ENCODE results near the gene FADS2.

Gene FADS2

GRCh38 chr11:61799665-61800284 is 28.3 kb upstream of the FADS2 start:
- FAIRE-seq (no peak), DNase-seq (ENCODE audit: insufficient read length) (no peak)
- TF ChIP-seq POLR2A (IDR thresholded peaks at IDR 0.05; ENCODE audit: low read depth, low read length) = peak; percentile 17; the same call in 1 of the 2 replicates
- TF ChIP-seq POLR2AphosphoS5 (IDR thresholded peaks at IDR 0.05; ENCODE audit: low read depth, low read length) = no peak

GRCh38 chr11:61800331-61801281 is 27.5 kb upstream of the FADS2 start:
- FAIRE-seq = no peak
- TF ChIP-seq POLR2AphosphoS5 (IDR thresholded peaks at IDR 0.05; ENCODE audit: low read depth, low read length) (no peak), POLR2A (IDR thresholded peaks at IDR 0.05; ENCODE audit: low read depth, low read length) (no peak; the same call in 1 of the 2 replicates), TAF1 (IDR thresholded peaks at IDR 0.05; ENCODE audit: borderline replicate concordance, low read depth, low read length) (no peak)
- DNase-seq (ENCODE audit: insufficient read length) = no peak

GRCh38 chr11:61802605-61803004 is 25.5 kb upstream of the FADS2 start:
- no peak for FAIRE-seq
- DNase-seq (ENCODE audit: insufficient read length) = no peak
- TF ChIP-seq TAF1 (IDR thresholded peaks at IDR 0.05; ENCODE audit: borderline replicate concordance, low read depth, low read length) = no peak
- TF ChIP-seq POLR2A (IDR thresholded peaks at IDR 0.05; ENCODE audit: low read depth, low read length) = no peak; the same call in 1 of the 2 replicates
- TF ChIP-seq POLR2AphosphoS5 (IDR thresholded peaks at IDR 0.05; ENCODE audit: low read depth, low read length) = peak; percentile 18; the same call in 1 of the 2 replicates

DNA sequence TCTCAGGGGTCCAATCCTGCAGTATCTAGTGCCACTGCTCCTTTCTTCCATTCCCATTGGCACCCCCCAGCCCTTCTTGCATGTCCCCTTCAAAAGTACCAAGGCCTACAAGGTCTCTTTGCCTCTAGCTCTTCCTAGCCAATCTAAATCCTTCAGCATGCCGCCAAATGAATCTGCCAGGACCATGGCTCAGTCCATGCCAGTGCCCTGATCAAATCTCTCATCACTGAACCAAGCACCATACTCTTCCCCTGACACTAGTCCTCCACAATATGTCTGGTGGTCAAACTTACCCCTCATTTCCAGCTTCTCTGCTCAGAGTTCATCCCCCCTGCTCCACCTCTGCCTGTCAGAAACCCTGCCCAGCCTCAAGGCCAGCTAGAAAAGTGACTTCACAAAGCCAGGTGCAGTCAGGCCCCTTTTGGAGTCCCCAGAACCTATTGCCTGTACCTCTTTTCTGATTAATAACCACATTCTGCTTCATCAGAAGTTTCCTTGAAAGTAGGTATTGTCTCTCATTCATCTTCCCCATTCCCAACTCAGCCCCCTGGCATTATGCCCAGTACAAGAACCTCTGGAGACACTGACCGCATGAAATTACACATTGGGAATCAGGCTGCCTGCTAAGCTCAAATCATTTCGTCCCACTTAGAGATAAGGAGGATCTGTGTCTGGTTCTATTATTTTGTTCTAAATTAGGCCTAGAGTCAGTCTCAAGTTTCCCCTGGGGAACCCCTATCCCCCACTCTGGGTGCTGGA is 24.0 kb upstream of the FADS2 start:
- TF ChIP-seq POLR2AphosphoS5 (IDR thresholded peaks at IDR 0.05; ENCODE audit: low read depth, low read length) = no peak
- TF ChIP-seq POLR2A (IDR thresholded peaks at IDR 0.05; ENCODE audit: low read depth, low read length) = peak; percentile 28; the same call in 1 of the 2 replicates
- DNase-seq (ENCODE audit: insufficient read length) (no peak), FAIRE-seq (no peak)

GRCh38 chr11:61805146-61805545 is 23.0 kb upstream of the FADS2 start:
- no peak for DNase-seq (ENCODE audit: insufficient read length)
- no peak for FAIRE-seq
- TF ChIP-seq TAF1 (IDR thresholded peaks at IDR 0.05; ENCODE audit: borderline replicate concordance, low read depth, low read length) = no peak
- no peak for TF ChIP-seq POLR2AphosphoS5 (IDR thresholded peaks at IDR 0.05; ENCODE audit: low read depth, low read length)
- TF ChIP-seq POLR2A (IDR thresholded peaks at IDR 0.05; ENCODE audit: low read depth, low read length) = no peak; the same call in 1 of the 2 replicates

DNA sequence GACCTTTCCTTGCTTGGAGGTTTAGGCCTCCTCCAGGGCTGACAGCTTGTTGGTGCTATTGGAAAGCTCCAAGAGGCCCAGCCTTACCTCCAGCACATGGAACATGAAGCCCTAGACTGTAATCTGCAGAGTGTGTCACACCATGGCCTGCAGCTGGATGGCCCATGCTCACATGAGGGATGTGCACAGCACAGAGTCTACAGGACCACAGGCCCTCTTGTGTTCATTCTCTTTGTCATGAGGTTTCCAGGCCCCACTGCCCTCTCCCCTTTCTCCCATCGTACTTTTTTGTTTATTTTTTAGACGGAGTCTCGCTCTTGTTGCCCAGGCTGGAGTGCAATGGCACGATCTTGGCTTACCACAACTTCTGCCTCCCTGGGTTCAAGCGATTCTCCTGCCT is 21.3 kb upstream of the FADS2 start:
- DNase-seq (ENCODE audit: insufficient read length) (no peak), FAIRE-seq (no peak)
- TF ChIP-seq POLR2AphosphoS5 (IDR thresholded peaks at IDR 0.05; ENCODE audit: low read depth, low read length) = no peak
- no peak for TF ChIP-seq TAF1 (IDR thresholded peaks at IDR 0.05; ENCODE audit: borderline replicate concordance, low read depth, low read length)
- TF ChIP-seq POLR2A (IDR thresholded peaks at IDR 0.05; ENCODE audit: low read depth, low read length) = no peak

DNA sequence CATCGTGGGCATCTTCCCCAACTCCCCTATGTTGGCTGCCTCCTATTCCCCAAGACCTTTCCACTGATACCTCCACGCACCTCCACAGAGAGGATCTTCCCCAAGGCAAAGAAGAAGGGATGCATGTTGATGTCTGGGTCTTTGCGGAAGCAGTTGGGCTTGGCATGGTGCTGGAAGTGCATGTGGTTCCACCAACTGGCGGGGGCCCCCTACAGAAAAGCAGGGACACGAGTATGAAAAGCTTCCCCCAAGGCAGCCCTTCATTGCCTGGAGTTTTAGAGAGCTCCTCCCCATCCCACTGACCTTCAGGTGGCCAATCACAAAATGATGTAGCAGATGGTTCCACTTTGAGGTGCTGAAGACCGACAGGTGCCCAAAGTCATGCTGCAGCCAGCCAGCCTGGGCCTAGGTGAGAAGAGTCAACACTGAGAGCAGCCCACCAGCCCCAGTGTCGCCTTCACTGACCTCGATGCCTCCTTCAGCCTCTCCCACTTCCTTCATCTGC is 17.4 kb upstream of the FADS2 start:
- FAIRE-seq (no peak), DNase-seq (ENCODE audit: insufficient read length) (no peak)
- no peak for TF ChIP-seq TAF1 (IDR thresholded peaks at IDR 0.05; ENCODE audit: borderline replicate concordance, low read depth, low read length)
- TF ChIP-seq POLR2A (IDR thresholded peaks at IDR 0.05; ENCODE audit: low read depth, low read length) = no peak
- TF ChIP-seq POLR2AphosphoS5 (IDR thresholded peaks at IDR 0.05; ENCODE audit: low read depth, low read length) = no peak

- TF ChIP-seq TAF1 (IDR thresholded peaks at IDR 0.05; ENCODE audit: borderline replicate concordance, low read depth, low read length) = no peak
- no peak for TF ChIP-seq POLR2A (IDR thresholded peaks at IDR 0.05; ENCODE audit: low read depth, low read length)
- no peak for TF ChIP-seq POLR2AphosphoS5 (IDR thresholded peaks at IDR 0.05; ENCODE audit: low read depth, low read length)
- FAIRE-seq (no peak), DNase-seq (ENCODE audit: insufficient read length) (no peak)
Observed at GRCh38 chr11:61811831-61812230, 16.3 kb upstream of the FADS2 start.

GRCh38 chr11:61812736-61813411 is 15.2 kb upstream of the FADS2 start:
- TF ChIP-seq TAF1 (IDR thresholded peaks at IDR 0.05; ENCODE audit: borderline replicate concordance, low read depth, low read length) = no peak
- TF ChIP-seq POLR2A (IDR thresholded peaks at IDR 0.05; ENCODE audit: low read depth, low read length) = no peak
- no peak for TF ChIP-seq POLR2AphosphoS5 (IDR thresholded peaks at IDR 0.05; ENCODE audit: low read depth, low read length)
- FAIRE-seq = no peak
- DNase-seq (ENCODE audit: insufficient read length) = no peak

- TF ChIP-seq POLR2A (IDR thresholded peaks at IDR 0.05; ENCODE audit: low read depth, low read length) (no peak), TAF1 (IDR thresholded peaks at IDR 0.05; ENCODE audit: borderline replicate concordance, low read depth, low read length) (no peak), POLR2AphosphoS5 (IDR thresholded peaks at IDR 0.05; ENCODE audit: low read depth, low read length) (no peak)
- no peak for DNase-seq (ENCODE audit: insufficient read length)
- no peak for FAIRE-seq
Observed at GRCh38 chr11:61814247-61814957, 13.7 kb upstream of the FADS2 start.

Data from GM12892 (cell line).